HepG2 (cell line): Measurements from ENCODE around the gene C16orf54. TPM values are rescaled to one million over a fixed set of nuclear protein-coding genes. Genes with fewer than 3 reads are reported as not detected.
A peak's percentile ranks its signal among the peaks of the same experiment; 100 is the strongest.

Source experiments
- FOSL2 ChIP-seq: sonication (generic); formaldehyde crosslinking; IDR thresholded peaks from 2 replicates; pipeline ENCODE4 v1.4.0; 2020; ENCODE audit warnings: missing genetic modification reagents
- GATA4 ChIP-seq: sonication (generic); IDR thresholded peaks from 2 replicates; pipeline ENCODE4 v1.6.1; 2016; ENCODE audit warnings: antibody characterized with exemption, low read depth, borderline replicate concordance
- HOXA3 ChIP-seq: sonication (generic); formaldehyde crosslinking; IDR thresholded peaks from 2 replicates; pipeline ENCODE4 v1.5.0; 2020; ENCODE audit warnings: missing genetic modification reagents
- JUN ChIP-seq: sonication (generic); formaldehyde crosslinking; IDR thresholded peaks from 2 replicates; pipeline ENCODE4 v1.4.0; 2020; ENCODE audit warnings: mild to moderate bottlenecking, missing genetic modification reagents
- KAT2B ChIP-seq: fragments of 150-350 bp; IDR thresholded peaks from 2 replicates; pipeline ENCODE4 v1.6.1; 2014; ENCODE audit warnings: low read depth, low read length, borderline replicate concordance
- MTF2 ChIP-seq: sonication (generic); formaldehyde crosslinking; IDR thresholded peaks from 2 replicates; pipeline ENCODE4 v1.5.0; 2020; ENCODE audit warnings: missing genetic modification reagents, borderline replicate concordance
- NRL ChIP-seq: sonication (generic); formaldehyde crosslinking; IDR thresholded peaks from 2 replicates; pipeline ENCODE4 v1.5.0; 2020; ENCODE audit warnings: missing genetic modification reagents, mild to moderate bottlenecking, moderate library complexity, borderline replicate concordance
- SNAPC4 ChIP-seq: sonication (generic); formaldehyde crosslinking; IDR thresholded peaks from 2 replicates; pipeline ENCODE4 v1.4.0; 2020; ENCODE audit warnings: mild to moderate bottlenecking, missing genetic modification reagents
- ZNF101 ChIP-seq: sonication (generic); formaldehyde crosslinking; IDR thresholded peaks from 2 replicates; pipeline ENCODE4 v1.4.0; 2020; ENCODE audit warnings: mild to moderate bottlenecking, low read depth, missing genetic modification reagents, borderline replicate concordance
- ZNF18 ChIP-seq: sonication (generic); formaldehyde crosslinking; IDR thresholded peaks from 2 replicates; pipeline ENCODE4 v1.8.0; 2022; ENCODE audit warnings: mild to moderate bottlenecking, missing genetic modification reagents; ENCODE audit not compliant: insufficient replicate concordance
- ZNF30 ChIP-seq: sonication (generic); formaldehyde crosslinking; IDR thresholded peaks from 2 replicates; pipeline ENCODE4 v1.5.0; 2020; ENCODE audit warnings: mild to moderate bottlenecking, missing genetic modification reagents
- ZNF33B ChIP-seq: sonication (generic); formaldehyde crosslinking; IDR thresholded peaks from 2 replicates; pipeline ENCODE4 v1.5.1; 2020; ENCODE audit warnings: mild to moderate bottlenecking, missing genetic modification reagents
- ZNF607 ChIP-seq: sonication (generic); formaldehyde crosslinking; IDR thresholded peaks from 2 replicates; pipeline ENCODE4 v1.5.1; 2020; ENCODE audit warnings: missing genetic modification reagents, mild to moderate bottlenecking, borderline replicate concordance
- ZNF629 ChIP-seq: sonication (generic); formaldehyde crosslinking; conservative IDR thresholded peaks from 2 replicates; pipeline ENCODE4 v1.5.0; 2020; ENCODE audit warnings: missing genetic modification reagents
- polyA plus RNA-seq, 8 experiments: library from polyadenylated mRNA; depleted of rRNA in 3 of 8; stranded (reverse) in 7 of 8; unstranded in 1 of 8; fragments of >200 nt; fragmentation: Illumina TruSeq in 4 of 8; extraction: Trizol in 4 of 8; gene quantifications; 2 replicates each; pipeline versions ENCODE4 v1.2.1 to v1.2.3, GENCODE V29; 2011 to 2016; ENCODE audit warnings: low read depth in 4 of 8, missing spikeins in 1 of 8, mixed read lengths in 1 of 8; ENCODE audit not compliant: insufficient read depth in 1 of 8
- total RNA-seq, 5 experiments: library from RNA; depleted of rRNA; stranded (reverse); fragments of >200 nt; fragmentation: Illumina TruSeq; extraction: Trizol; gene quantifications; 2 replicates each; pipeline ENCODE4 v1.2.3, GENCODE V29; 2016; ENCODE audit warnings: low read depth in 1 of 5
- TF ChIP-seq, protein P1 (sequence below): IDR thresholded peaks from 2 replicates; pipeline ENCODE4 v1.6.1; 2018; ENCODE audit warnings: missing genetic modification reagents
- TF ChIP-seq, protein P2 (sequence below): sonication (generic); formaldehyde crosslinking; IDR thresholded peaks from 2 replicates; pipeline ENCODE4 v1.5.1; 2020; ENCODE audit warnings: mild to moderate bottlenecking, missing genetic modification reagents, borderline replicate concordance

Gene C16orf54
- total and polyA plus RNA-seq, 2 of the 13 experiments (the other 11 are each of a cell fraction or from before 2014, with no cell fraction given), result not detected

GRCh38 chr16:29784901-29785500, 39.2 kb upstream of the C16orf54 start (continued):
- TF ChIP-seq FOSL2 (CRISPR knock-in tag), result peak; percentile 55
- TF ChIP-seq ZNF18 (CRISPR knock-in tag), result no peak
- no peak for TF ChIP-seq ZNF629 (CRISPR knock-in tag)
- no peak for TF ChIP-seq ZNF101
- no peak for TF ChIP-seq ZNF30 (CRISPR knock-in tag)
- peak; percentile 77; the same call in 1 of the 2 replicates for TF ChIP-seq ZNF33B
- TF ChIP-seq, protein P1, sequence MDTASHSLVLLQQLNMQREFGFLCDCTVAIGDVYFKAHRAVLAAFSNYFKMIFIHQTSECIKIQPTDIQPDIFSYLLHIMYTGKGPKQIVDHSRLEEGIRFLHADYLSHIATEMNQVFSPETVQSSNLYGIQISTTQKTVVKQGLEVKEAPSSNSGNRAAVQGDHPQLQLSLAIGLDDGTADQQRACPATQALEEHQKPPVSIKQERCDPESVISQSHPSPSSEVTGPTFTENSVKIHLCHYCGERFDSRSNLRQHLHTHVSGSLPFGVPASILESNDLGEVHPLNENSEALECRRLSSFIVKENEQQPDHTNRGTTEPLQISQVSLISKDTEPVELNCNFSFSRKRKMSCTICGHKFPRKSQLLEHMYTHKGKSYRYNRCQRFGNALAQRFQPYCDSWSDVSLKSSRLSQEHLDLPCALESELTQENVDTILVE (CRISPR knock-in tag), result peak; percentile 55
- TF ChIP-seq NRL (CRISPR knock-in tag), result peak; percentile 45; the same call in 1 of the 2 replicates
- no peak for TF ChIP-seq SNAPC4 (CRISPR knock-in tag)
- no peak for TF ChIP-seq GATA4
- no peak; the same call in 1 of the 2 replicates for TF ChIP-seq ZNF607 (CRISPR knock-in tag)
- TF ChIP-seq, protein P2, sequence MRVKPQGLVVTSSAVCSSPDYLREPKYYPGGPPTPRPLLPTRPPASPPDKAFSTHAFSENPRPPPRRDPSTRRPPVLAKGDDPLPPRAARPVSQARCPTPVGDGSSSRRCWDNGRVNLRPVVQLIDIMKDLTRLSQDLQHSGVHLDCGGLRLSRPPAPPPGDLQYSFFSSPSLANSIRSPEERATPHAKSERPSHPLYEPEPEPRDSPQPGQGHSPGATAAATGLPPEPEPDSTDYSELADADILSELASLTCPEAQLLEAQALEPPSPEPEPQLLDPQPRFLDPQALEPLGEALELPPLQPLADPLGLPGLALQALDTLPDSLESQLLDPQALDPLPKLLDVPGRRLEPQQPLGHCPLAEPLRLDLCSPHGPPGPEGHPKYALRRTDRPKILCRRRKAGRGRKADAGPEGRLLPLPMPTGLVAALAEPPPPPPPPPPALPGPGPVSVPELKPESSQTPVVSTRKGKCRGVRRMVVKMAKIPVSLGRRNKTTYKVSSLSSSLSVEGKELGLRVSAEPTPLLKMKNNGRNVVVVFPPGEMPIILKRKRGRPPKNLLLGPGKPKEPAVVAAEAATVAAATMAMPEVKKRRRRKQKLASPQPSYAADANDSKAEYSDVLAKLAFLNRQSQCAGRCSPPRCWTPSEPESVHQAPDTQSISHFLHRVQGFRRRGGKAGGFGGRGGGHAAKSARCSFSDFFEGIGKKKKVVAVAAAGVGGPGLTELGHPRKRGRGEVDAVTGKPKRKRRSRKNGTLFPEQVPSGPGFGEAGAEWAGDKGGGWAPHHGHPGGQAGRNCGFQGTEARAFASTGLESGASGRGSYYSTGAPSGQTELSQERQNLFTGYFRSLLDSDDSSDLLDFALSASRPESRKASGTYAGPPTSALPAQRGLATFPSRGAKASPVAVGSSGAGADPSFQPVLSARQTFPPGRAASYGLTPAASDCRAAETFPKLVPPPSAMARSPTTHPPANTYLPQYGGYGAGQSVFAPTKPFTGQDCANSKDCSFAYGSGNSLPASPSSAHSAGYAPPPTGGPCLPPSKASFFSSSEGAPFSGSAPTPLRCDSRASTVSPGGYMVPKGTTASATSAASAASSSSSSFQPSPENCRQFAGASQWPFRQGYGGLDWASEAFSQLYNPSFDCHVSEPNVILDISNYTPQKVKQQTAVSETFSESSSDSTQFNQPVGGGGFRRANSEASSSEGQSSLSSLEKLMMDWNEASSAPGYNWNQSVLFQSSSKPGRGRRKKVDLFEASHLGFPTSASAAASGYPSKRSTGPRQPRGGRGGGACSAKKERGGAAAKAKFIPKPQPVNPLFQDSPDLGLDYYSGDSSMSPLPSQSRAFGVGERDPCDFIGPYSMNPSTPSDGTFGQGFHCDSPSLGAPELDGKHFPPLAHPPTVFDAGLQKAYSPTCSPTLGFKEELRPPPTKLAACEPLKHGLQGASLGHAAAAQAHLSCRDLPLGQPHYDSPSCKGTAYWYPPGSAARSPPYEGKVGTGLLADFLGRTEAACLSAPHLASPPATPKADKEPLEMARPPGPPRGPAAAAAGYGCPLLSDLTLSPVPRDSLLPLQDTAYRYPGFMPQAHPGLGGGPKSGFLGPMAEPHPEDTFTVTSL (CRISPR knock-in tag), result no peak
- peak; percentile 94 for TF ChIP-seq HOXA3 (CRISPR knock-in tag)
- no peak for TF ChIP-seq KAT2B
- no peak for TF ChIP-seq MTF2 (CRISPR knock-in tag)
- TF ChIP-seq JUN (CRISPR knock-in tag), result no peak
